ENCODE results near the gene ZNF708. TPM values are rescaled to one million over a fixed set of nuclear protein-coding genes. Genes with fewer than 3 reads are reported as not detected.

Gene ZNF708
- total and polyA plus RNA-seq, 2 of the 13 experiments (the other 11 are each of a cell fraction or from before 2014, with no cell fraction given) = 1.8 to 5.2 TPM

- H3K4me2 ChIP-seq (ENCODE audit: low read depth, low read length) = peak within 1 kb of the TSS; percentile 47
- no peaks in the 10 kb centered on the region for H3K9me3 ChIP-seq (ENCODE audit: low read length)
- no peaks in the 10 kb centered on the region; a peak in 1 of 5 replicates for H3K27me3 ChIP-seq (ENCODE audit: control insufficient read depth in 1 of 2, insufficient read depth in 2 of 2, low read length in 2 of 2)
- peak within 1 kb of the TSS; percentile 54 for H2AFZ ChIP-seq (ENCODE audit: low read length)
- no peaks in the 10 kb centered on the region for H3K4me1 ChIP-seq (ENCODE audit: insufficient read depth, low read length)
- no peaks in the 10 kb centered on the region for H3K36me3 ChIP-seq (replicated peaks in 1 of 2; ENCODE audit: control insufficient read depth in 1 of 2, insufficient read depth in 2 of 2, low read length in 2 of 2)
- CTCF ChIA-PET (ENCODE audit: low intra/inter-chr PET ratio, low total read pairs) = no interaction called here
- H3K79me2 ChIP-seq (ENCODE audit: insufficient read depth, low read length) = peaks cover 2% of the 10 kb centered on the region
- H3K9ac ChIP-seq (ENCODE audit: insufficient read depth, low read depth, low read length) = peak within 1 kb of the TSS; percentile 74
- ATAC-seq (peak; percentile 98), FAIRE-seq (peak; percentile 61), DNase-seq (ENCODE audit: low spot score) (peak; percentile 84)
- POLR2A ChIA-PET = interaction anchor here (0.6 to 1.5 kb wide), 2 partner anchors 30 to 580 kb away, joined by 4 to 17 read pairs; partner anchors contain the start of gene ZNF708
- intact Hi-C loops (cut with micrococcal nuclease; ENCODE audit: unreplicated experiment) (loop anchor here (1.0 kb wide), 1 partner anchor 30 kb away; the partner anchor contains the start of gene ZNF708), in situ Hi-C loops (cut with HindIII; ENCODE audit: extremely low pct_ligation_motif_present, low pct_unique_long_range_greater_than_20kb) (no loop called here)
- no peaks in the 10 kb centered on the region for H4K20me1 ChIP-seq (ENCODE audit: insufficient read depth, low read length)
- 42% methylated on average over 27 of the region's 36 CpGs for WGBS (ENCODE audit: low lambda C conversion rate)
- peak within 1 kb of the TSS; percentile 71 to 74 (median 73) for H3K4me3 ChIP-seq (replicated peaks in 1 of 3; ENCODE audit: insufficient read depth in 1 of 3, low read depth in 2 of 3, low read length in 3 of 3)
- peak within 1 kb of the TSS; percentile 75 for H3K27ac ChIP-seq (ENCODE audit: extremely low read length, insufficient read depth, low read length)
- TSS peak; percentile 52 for BruUV-seq (replicated peaks)
- TF ChIP-seq TMF1 (CRISPR knock-in tag; IDR thresholded peaks at IDR 0.05; ENCODE audit: low read depth) (no peak), TRIM24 (CRISPR knock-in tag; IDR thresholded peaks at IDR 0.05) (no peak), SRF (IDR thresholded peaks at IDR 0.05; ENCODE audit: low read depth, low read length) (peak; percentile 37; the same call in 1 of the 2 replicates), YY1 (IDR thresholded peaks at IDR 0.05; ENCODE audit: insufficient read depth, insufficient replicate concordance, low read depth, low read length) (peak; percentile 29), TBX3 (IDR thresholded peaks at IDR 0.05; ENCODE audit: borderline replicate concordance) (no peak), U2AF1 (optimal IDR thresholded peaks at IDR 0.05; ENCODE audit: low read depth, low read length) (no peak), PLRG1 (conservative IDR thresholded peaks at IDR 0.05) (no peak), ZFP62 (CRISPR knock-in tag; IDR thresholded peaks at IDR 0.05) (no peak), HMGXB4 (CRISPR knock-in tag; IDR thresholded peaks at IDR 0.05; ENCODE audit: borderline replicate concordance in 1 of 2, low read depth in 1 of 2) (peak in 1 of 2 experiments; percentile 25; a peak in 1 of 4 replicates), SP4 (CRISPR knock-in tag; IDR thresholded peaks at IDR 0.05) (0 out of 2 replicates have a peak, but pooled peaks have one; percentile 18), ZBTB25 (CRISPR knock-in tag; IDR thresholded peaks at IDR 0.05) (no peak), ELF1 (CRISPR knock-in tag; IDR thresholded peaks at IDR 0.05) (peak; percentile 53), NFYB (CRISPR knock-in tag; IDR thresholded peaks at IDR 0.05) (peak; percentile 79), NFYC (CRISPR knock-in tag; IDR thresholded peaks at IDR 0.05) (peak; percentile 72), TAF1 (CRISPR knock-in tag; IDR thresholded peaks at IDR 0.05) (peak; percentile 51), CREM (IDR thresholded peaks at IDR 0.05) (no peak), CREM (CRISPR knock-in tag; IDR thresholded peaks at IDR 0.05) (no peak), ASH2L (IDR thresholded peaks at IDR 0.05; ENCODE audit: insufficient read length, low read depth, low read length) (peak; percentile 29), DR1 (CRISPR knock-in tag; IDR thresholded peaks at IDR 0.05) (no peak), ZNF101 (CRISPR knock-in tag; IDR thresholded peaks at IDR 0.05; ENCODE audit: borderline replicate concordance, low read depth) (no peak), ZBTB21 (CRISPR knock-in tag; IDR thresholded peaks at IDR 0.05) (no peak), ZNF577 (CRISPR knock-in tag; IDR thresholded peaks at IDR 0.05; ENCODE audit: borderline replicate concordance, low read depth) (no peak), ZMYM4 (CRISPR knock-in tag; IDR thresholded peaks at IDR 0.05) (peak; percentile 50; the same call in 1 of the 2 replicates), SOX6 (IDR thresholded peaks at IDR 0.05) (no peak), SOX6 (CRISPR knock-in tag; IDR thresholded peaks at IDR 0.05) (no peak)
These were observed 29.7 kb upstream of the ZNF708 start, which contains the start of gene ZNF738 for GRCh38 chr19:21358768-21359451. Gene ZNF738 (plus strand): TSS chr19:21359000. CDS start chr19:21359141, 141 bp downstream.
